ENCODE results near the gene CACNA1C. TPM values are rescaled to one million over a fixed set of nuclear protein-coding genes. Genes with fewer than 3 reads are reported as not detected.

The CACNA1C gene
- total RNA-seq, 2 donors from 2014 or later = 0.84 to 10.2 TPM

DNA sequence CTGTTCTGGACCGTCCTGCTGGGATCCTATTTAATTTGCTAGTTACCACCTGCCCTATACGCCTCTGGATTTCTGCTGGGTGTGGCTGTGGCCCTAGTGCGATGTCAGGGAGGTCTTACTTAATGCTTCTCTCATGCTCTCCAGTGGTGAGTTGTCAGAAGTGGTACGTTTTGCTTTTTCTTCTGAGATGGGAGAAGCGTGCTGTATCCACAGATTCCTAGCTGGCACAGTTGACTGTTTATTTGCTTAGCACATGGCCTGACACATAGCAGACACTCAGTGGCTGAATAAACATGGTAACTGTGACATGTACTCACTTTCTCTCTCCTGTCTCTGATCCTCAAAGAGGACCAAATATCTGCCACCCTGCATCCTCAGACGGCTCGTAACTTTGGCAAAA, 107.3 kb downstream of the CACNA1C start:
- Histone ChIP-seq H3K9me3 (no peaks in the 10 kb centered on the region), H3K36me3 (no peaks in the 10 kb centered on the region), H3K27me3 (no peaks in the 10 kb centered on the region), H3K9ac (ENCODE audit: low read depth in 2 of 2, low read length in 2 of 2) (no peak overlapping the region), H3K4me3 (no peak overlapping the region), H3K4me1 (peaks cover 8% of the 10 kb centered on the region), H3K27ac (no peak overlapping the region)
- no peak for DNase-seq
- TF ChIP-seq, protein P1, sequence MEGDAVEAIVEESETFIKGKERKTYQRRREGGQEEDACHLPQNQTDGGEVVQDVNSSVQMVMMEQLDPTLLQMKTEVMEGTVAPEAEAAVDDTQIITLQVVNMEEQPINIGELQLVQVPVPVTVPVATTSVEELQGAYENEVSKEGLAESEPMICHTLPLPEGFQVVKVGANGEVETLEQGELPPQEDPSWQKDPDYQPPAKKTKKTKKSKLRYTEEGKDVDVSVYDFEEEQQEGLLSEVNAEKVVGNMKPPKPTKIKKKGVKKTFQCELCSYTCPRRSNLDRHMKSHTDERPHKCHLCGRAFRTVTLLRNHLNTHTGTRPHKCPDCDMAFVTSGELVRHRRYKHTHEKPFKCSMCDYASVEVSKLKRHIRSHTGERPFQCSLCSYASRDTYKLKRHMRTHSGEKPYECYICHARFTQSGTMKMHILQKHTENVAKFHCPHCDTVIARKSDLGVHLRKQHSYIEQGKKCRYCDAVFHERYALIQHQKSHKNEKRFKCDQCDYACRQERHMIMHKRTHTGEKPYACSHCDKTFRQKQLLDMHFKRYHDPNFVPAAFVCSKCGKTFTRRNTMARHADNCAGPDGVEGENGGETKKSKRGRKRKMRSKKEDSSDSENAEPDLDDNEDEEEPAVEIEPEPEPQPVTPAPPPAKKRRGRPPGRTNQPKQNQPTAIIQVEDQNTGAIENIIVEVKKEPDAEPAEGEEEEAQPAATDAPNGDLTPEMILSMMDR (IDR thresholded peaks at IDR 0.05) = no peak
- intact Hi-C loops (cut with DNase I) = no loop called here

DNA sequence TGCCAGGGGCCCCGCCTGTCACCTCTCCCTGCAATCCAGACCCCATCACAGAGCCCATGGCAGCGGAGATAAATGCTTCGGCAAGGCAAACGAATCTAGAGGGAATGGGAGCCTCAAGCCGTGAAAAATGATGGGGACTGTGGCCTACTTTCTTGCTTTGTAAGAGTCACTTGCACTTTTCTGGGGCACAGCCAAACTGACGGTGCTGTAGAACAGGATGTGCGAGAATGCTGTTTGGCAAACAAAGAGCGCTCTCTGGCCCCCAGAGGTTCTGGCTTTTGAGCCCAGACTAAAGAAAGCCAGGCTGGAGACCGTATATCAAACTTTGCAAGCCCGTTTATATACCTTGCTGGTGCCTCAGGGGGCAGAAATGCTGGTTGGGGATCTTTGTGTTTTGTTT, 108.7 kb downstream of the CACNA1C start:
- H3K9ac ChIP-seq (ENCODE audit: low read depth in 2 of 2, low read length in 2 of 2) = peak overlapping the region in 1 of 2 donors; percentile 2
- no peaks in the 10 kb centered on the region for H3K36me3 ChIP-seq
- H3K9me3 ChIP-seq = no peaks in the 10 kb centered on the region
- no peak overlapping the region for H3K27ac ChIP-seq
- DNase-seq = peak; percentile 64
- H3K27me3 ChIP-seq = no peaks in the 10 kb centered on the region
- H3K4me1 ChIP-seq = peaks cover 8% of the 10 kb centered on the region
- H3K4me3 ChIP-seq = no peak overlapping the region
- intact Hi-C loops (cut with DNase I) = no loop called here
- TF ChIP-seq, protein P1 (IDR thresholded peaks at IDR 0.05) = no peak

DNA sequence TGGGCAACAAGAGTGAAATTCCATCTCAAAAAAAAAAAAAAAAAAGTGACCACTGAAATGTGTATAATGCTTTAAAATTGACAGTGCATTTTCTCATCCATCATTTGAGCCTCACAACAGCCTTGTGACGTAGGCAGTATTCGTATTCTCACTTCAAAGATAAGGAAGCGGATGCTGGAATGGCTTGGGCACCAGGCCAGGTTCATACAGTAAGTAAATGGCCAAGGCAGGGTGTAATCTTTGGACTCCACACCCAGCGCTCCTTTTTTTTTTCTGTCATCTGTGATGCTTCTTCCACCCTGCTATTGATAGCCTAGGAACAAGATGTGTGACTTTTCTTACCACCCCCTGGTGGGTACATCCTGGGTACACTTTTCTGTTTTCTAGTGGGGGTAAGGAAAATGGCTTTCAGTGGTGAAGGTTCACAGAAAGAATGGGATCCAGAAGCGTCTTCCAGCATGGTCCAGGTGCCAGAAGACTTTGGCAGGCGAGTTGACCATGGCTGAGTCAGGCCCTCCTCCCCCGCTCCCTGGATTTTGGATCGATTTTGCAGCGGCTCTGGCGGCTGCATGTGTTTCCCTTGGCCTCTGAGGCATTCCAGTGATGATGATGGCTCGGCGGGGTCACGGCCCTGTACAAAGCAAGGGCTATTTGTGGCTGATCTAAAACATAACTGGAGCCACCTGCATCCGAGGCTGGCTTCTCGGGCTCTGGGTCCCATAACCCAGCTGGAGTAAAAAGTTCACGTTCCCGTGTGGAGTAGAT, 110.6 kb downstream of the CACNA1C start:
- peak overlapping the region; percentile 61 for H3K27ac ChIP-seq
- no peak overlapping the region for H3K4me3 ChIP-seq
- TF ChIP-seq, protein P1 (IDR thresholded peaks at IDR 0.05) = no peak
- no peaks in the 10 kb centered on the region for H3K36me3 ChIP-seq
- H3K27me3 ChIP-seq = no peaks in the 10 kb centered on the region
- H3K9me3 ChIP-seq = no peaks in the 10 kb centered on the region
- H3K4me1 ChIP-seq = peaks cover 8% of the 10 kb centered on the region
- H3K9ac ChIP-seq (ENCODE audit: low read depth in 2 of 2, low read length in 2 of 2) = no peak overlapping the region
- intact Hi-C loops (cut with DNase I) = no loop called here
- peak; percentile 95 for DNase-seq

DNA sequence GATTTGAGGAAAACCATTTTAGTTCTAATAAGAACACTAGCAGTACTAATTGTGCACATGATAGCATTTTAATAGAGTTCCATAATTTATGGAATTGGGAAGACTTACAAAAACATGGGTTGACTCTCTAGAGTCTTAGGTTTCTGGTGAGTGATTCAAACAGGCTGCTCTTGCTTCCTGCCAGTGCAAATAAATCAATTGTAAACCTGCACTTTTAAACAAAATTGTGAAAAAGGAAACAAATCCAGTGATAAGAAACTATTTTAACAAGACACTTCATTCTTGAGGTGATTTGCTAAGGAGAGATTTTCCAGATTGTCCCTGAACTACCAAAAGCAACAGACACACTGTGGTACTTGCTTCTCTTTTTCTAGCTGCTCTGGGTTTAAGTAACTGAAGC, 112.2 kb downstream of the CACNA1C start:
- H3K27me3 ChIP-seq = no peaks in the 10 kb centered on the region
- H3K4me1 ChIP-seq = peaks cover 13% of the 10 kb centered on the region
- no peak overlapping the region for H3K9ac ChIP-seq (ENCODE audit: low read depth in 2 of 2, low read length in 2 of 2)
- no peak for DNase-seq
- no peaks in the 10 kb centered on the region for H3K36me3 ChIP-seq
- H3K9me3 ChIP-seq = no peaks in the 10 kb centered on the region
- intact Hi-C loops (cut with DNase I) = no loop called here
- TF ChIP-seq, protein P1 (IDR thresholded peaks at IDR 0.05) = no peak
- H3K27ac ChIP-seq = no peak overlapping the region
- no peak overlapping the region for H3K4me3 ChIP-seq

DNA sequence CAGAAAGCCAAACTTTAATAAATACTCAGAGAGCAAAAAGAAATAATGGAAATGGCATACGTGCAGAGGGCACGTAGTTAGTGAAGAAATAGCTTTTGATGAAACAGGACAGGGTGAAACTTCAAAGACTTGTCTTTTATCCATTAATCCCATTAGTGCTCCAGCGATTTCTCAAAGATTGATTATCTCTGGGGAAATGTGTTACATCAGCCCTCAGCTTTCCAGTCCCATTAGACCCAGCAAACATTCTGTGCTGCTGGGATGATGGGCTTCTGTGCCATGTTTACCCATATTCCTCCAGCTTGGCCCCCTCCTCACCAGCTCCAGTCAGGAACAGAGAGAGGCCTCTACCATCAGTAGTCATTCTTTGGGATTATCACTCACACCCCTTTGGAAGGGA, 113.1 kb downstream of the CACNA1C start:
- no peaks in the 10 kb centered on the region for H3K36me3 ChIP-seq
- H3K4me1 ChIP-seq = peaks cover 13% of the 10 kb centered on the region
- no peaks in the 10 kb centered on the region for H3K9me3 ChIP-seq
- DNase-seq = no peak
- no peak overlapping the region for H3K4me3 ChIP-seq
- no peaks in the 10 kb centered on the region for H3K27me3 ChIP-seq
- TF ChIP-seq, protein P1 (IDR thresholded peaks at IDR 0.05) = no peak
- H3K27ac ChIP-seq = no peak overlapping the region
- intact Hi-C loops (cut with DNase I) = no loop called here
- H3K9ac ChIP-seq (ENCODE audit: low read depth in 2 of 2, low read length in 2 of 2) = no peak overlapping the region
